ENCODE results near the gene R3HDM4. TPM values are rescaled to one million over a fixed set of nuclear protein-coding genes. Genes with fewer than 3 reads are reported as not detected.
A peak's percentile ranks its signal among the peaks of the same experiment; 100 is the strongest.

The R3HDM4 gene
- total and polyA plus RNA-seq, 9 of the 15 experiments (the other 6 are each of a cell fraction or from before 2014, with no cell fraction given) = 3.2 to 154 (median 59.0) TPM

DNA sequence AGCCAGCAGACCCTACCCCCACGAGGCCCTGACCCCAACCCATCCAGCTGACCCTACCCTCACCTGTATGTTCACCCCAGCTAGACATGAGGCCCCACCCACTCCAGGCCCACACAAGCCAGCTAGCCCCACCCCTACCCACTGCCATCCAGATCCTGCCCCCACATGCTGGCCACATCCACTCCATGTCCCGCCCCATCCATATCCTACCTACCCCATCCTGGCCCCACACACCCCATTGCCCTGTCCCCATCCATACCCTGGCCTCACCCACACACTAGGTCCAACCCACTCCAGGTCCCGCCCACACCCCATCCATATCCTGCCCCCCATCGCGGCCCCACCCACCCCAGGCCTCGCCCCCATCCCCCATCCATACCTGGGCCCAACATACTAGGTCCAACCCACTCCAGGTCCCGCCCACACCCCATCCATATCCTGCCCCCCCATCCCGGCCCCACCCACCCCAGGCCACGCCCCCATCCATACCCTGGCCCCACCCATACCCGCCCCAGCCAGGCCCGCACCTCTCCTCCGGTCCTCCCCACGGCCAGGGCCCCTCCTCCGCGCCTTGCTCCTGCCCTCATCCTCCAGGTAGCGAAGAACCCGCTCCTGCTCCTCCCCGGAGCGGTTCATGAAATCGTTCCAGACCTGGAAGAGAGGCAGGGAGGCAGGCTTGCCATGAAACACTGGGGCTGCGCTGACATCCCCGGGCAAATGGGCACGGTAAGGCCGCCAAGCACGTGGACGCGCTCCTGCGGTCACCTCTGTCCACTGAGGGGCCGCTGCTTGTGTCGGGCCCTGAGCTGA is 12.5 kb downstream of the R3HDM4 start (continued):
- TF ChIP-seq, protein P1, sequence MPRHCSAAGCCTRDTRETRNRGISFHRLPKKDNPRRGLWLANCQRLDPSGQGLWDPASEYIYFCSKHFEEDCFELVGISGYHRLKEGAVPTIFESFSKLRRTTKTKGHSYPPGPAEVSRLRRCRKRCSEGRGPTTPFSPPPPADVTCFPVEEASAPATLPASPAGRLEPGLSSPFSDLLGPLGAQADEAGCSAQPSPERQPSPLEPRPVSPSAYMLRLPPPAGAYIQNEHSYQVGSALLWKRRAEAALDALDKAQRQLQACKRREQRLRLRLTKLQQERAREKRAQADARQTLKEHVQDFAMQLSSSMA (CRISPR knock-in tag; IDR thresholded peaks at IDR 0.05) = no peak
- TF ChIP-seq HDAC1 (IDR thresholded peaks at IDR 0.05) (peak in 1 of 2 experiments; percentile 68; a peak in 2 of 4 replicates), HDGF (IDR thresholded peaks at IDR 0.05) (peak; percentile 97), MAFF (IDR thresholded peaks at IDR 0.05; ENCODE audit: low read length) (no peak), RFX5 (IDR thresholded peaks at IDR 0.05; ENCODE audit: low read depth, low read length) (no peak), GABPB1 (CRISPR knock-in tag; IDR thresholded peaks at IDR 0.05) (no peak), E2F1 (CRISPR knock-in tag; IDR thresholded peaks at IDR 0.05) (no peak), GTF3C2 (IDR thresholded peaks at IDR 0.05; ENCODE audit: borderline replicate concordance, extremely low read depth, insufficient read length) (no peak), ZNF239 (CRISPR knock-in tag; IDR thresholded peaks at IDR 0.05) (no peak), ZNF212 (CRISPR knock-in tag; IDR thresholded peaks at IDR 0.05) (no peak), NONO (IDR thresholded peaks at IDR 0.05; ENCODE audit: low read depth in 2 of 2, low read length in 1 of 2) (0 out of 4 replicates have a peak, but pooled peaks of 1 of the 2 experiments have one; percentile 53), RBFOX2 (IDR thresholded peaks at IDR 0.05; ENCODE audit: low read depth, low read length) (peak; percentile 55), CTBP1 (IDR thresholded peaks at IDR 0.05; ENCODE audit: borderline replicate concordance) (no peak; the same call in 1 of the 2 replicates), SRSF1 (IDR thresholded peaks at IDR 0.05; ENCODE audit: low read depth, low read length) (no peak), XRCC3 (IDR thresholded peaks at IDR 0.05) (no peak), GABPA (tag; conservative IDR thresholded peaks at IDR 0.05; ENCODE audit: low read depth) (peak; percentile 68), ELF4 (CRISPR knock-in tag; IDR thresholded peaks at IDR 0.05) (peak; percentile 53; the same call in 1 of the 2 replicates), MAX (CRISPR knock-in tag; IDR thresholded peaks at IDR 0.05) (peak; percentile 62)
- TF ChIP-seq, protein P2, sequence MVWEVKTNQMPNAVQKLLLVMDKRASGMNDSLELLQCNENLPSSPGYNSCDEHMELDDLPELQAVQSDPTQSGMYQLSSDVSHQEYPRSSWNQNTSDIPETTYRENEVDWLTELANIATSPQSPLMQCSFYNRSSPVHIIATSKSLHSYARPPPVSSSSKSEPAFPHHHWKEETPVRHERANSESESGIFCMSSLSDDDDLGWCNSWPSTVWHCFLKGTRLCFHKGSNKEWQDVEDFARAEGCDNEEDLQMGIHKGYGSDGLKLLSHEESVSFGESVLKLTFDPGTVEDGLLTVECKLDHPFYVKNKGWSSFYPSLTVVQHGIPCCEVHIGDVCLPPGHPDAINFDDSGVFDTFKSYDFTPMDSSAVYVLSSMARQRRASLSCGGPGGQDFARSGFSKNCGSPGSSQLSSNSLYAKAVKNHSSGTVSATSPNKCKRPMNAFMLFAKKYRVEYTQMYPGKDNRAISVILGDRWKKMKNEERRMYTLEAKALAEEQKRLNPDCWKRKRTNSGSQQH (CRISPR knock-in tag; IDR thresholded peaks at IDR 0.05) = peak; percentile 83; the same call in 1 of the 2 replicates
- TF ChIP-seq, protein P3, sequence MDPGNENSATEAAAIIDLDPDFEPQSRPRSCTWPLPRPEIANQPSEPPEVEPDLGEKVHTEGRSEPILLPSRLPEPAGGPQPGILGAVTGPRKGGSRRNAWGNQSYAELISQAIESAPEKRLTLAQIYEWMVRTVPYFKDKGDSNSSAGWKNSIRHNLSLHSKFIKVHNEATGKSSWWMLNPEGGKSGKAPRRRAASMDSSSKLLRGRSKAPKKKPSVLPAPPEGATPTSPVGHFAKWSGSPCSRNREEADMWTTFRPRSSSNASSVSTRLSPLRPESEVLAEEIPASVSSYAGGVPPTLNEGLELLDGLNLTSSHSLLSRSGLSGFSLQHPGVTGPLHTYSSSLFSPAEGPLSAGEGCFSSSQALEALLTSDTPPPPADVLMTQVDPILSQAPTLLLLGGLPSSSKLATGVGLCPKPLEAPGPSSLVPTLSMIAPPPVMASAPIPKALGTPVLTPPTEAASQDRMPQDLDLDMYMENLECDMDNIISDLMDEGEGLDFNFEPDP (CRISPR knock-in tag; IDR thresholded peaks at IDR 0.05) = 0 out of 2 replicates have a peak, but pooled peaks have one; percentile 39

Measured in K562 (cell line).